Body of pancreas (tissue), 4 donors: ENCODE results near the gene ZNF786. TPM values are rescaled to one million over a fixed set of nuclear protein-coding genes. Genes with fewer than 3 reads are reported as not detected.
A peak's percentile ranks its signal among the peaks of the same experiment; 100 is the strongest.

Experiments
- ATAC-seq: fragments of 150-250 bp; one replicate; pipeline ENCODE4 v1.9.1; 2016
- DNase-seq, 4 donors: peaks; one replicate each; pipeline ENCODE4 v3.0.0-alpha.2; 2019
- H3K27ac ChIP-seq, 4 donors: fragments of 200-600 bp; sonication (generic); 1 replicate in 3 of 4; 2 replicates in 1 of 4; pipeline versions ENCODE4 v1.5.1 to v1.6.1; 2016 to 2019; ENCODE audit warnings: mild to moderate bottlenecking in 1 of 4, mixed read lengths in 1 of 4, moderate library complexity in 1 of 4
- H3K27me3 ChIP-seq, 2 donors: fragments of 200-600 bp; sonication (generic); one replicate each; pipeline ENCODE4 v1.6.0; 2016; ENCODE audit warnings: mild to moderate bottlenecking in 1 of 2
- H3K36me3 ChIP-seq, 2 donors: fragments of 200-600 bp; sonication (generic); replicated peaks in 1 of 2; 2 replicates each; pipeline ENCODE4 v1.5.1; 2016; ENCODE audit warnings: low read depth in 2 of 2; ENCODE audit not compliant: insufficient read depth in 1 of 2
- H3K4me1 ChIP-seq: fragments of 200-600 bp; sonication (generic); one replicate; pipeline ENCODE4 v1.6.0; 2016
- H3K4me3 ChIP-seq, 2 donors: fragments of 200-600 bp; sonication (generic); 1 replicate in 1 of 2; 2 replicates in 1 of 2; pipeline ENCODE4 v1.5.1; 2016 to 2019
- H3K9me3 ChIP-seq, 3 donors: fragments of 200-600 bp; sonication (generic); 1 replicate in 2 of 3; 2 replicates in 1 of 3; pipeline ENCODE4 v1.5.1; 2016
- CTCF ChIP-seq, 7 experiments: fragments of 450-650 bp in 4 of 7; fragments of 200-600 bp in 3 of 7; sonication (generic) in 3 of 7; IDR thresholded peaks; one replicate each; pipeline ENCODE4 v1.5.1; 2016 to 2019; ENCODE audit warnings: antibody characterized with exemption in 7 of 7
- POLR2A ChIP-seq, 3 donors: fragments of 450-650 bp; IDR thresholded peaks; one replicate each; pipeline ENCODE4 v1.6.1; 2016; ENCODE audit warnings: antibody characterized with exemption in 3 of 3, mild to moderate bottlenecking in 2 of 3
- WGBS, 2 donors: methylation state at CpG; one replicate each; pipeline ENCODE4 v1.1.5; 2017; 5-methylcytosine and 5-hydroxymethylcytosine counted together
- intact Hi-C: fragments of 100-400 bp; cut with DNase I; formaldehyde crosslinking; loops from one replicate; pipeline ENCODE4 v1.15.1; 2023
- total RNA-seq, 2 donors: library from RNA; depleted of rRNA; stranded (reverse); fragments of >200 nt; gene quantifications; one replicate each; pipeline ENCODE4 v1.1.0, GENCODE V29; 2016

The ZNF786 gene
- total RNA-seq, 2 donors from 2014 or later = 1.8 to 5.9 TPM

GRCh38 chr7:149028346-149029109 lies 62.0 kb downstream of the ZNF786 start, which contains the start of gene PDIA4:
PDIA4 (minus strand) TSS chr7:149028505; CDS start chr7:149028408, 97 bp downstream.
- 1% methylated on average over 63 of the region's 87 CpGs; no CpG with 5 or more reads in 1 of the 2 donors for WGBS, 2 donors
- Histone ChIP-seq H3K4me3 (peak within 1 kb of the TSS; percentile 51 to 87), H3K9me3 (no peaks in the 10 kb centered on the region), H3K27me3 (no peaks in the 10 kb centered on the region), H3K27ac (peak within 1 kb of the TSS; percentile 93 to 99 (median 94)), H3K36me3 (no peaks in the 10 kb centered on the region), H3K4me1 (peaks cover 38% of the 10 kb centered on the region)
- peak; percentile 94 for ATAC-seq
- intact Hi-C loops = no loop called here
- TF ChIP-seq POLR2A (IDR thresholded peaks at IDR 0.05) (peak; percentile 91 to 92 (median 92)), CTCF (IDR thresholded peaks at IDR 0.05) (peak in 5 of 7 experiments; percentile 12 to 49 (median 43))
- peak; percentile 99 to 100 (median 99) for DNase-seq

- ATAC-seq (peak; percentile 1), DNase-seq (no peak)
- intact Hi-C loops = no loop called here
- WGBS, 2 donors = 0% methylated on average over 18 to 43 of the region's 43 CpGs
- H3K27ac ChIP-seq = peak overlapping the region; percentile 93 to 99 (median 94)
- peaks cover 45% of the 10 kb centered on the region for H3K4me1 ChIP-seq
- no peaks in the 10 kb centered on the region for H3K27me3 ChIP-seq
- H3K4me3 ChIP-seq = peak overlapping the region; percentile 51 to 87
- H3K36me3 ChIP-seq = no peaks in the 10 kb centered on the region
- H3K9me3 ChIP-seq = no peaks in the 10 kb centered on the region
- TF ChIP-seq POLR2A (IDR thresholded peaks at IDR 0.05) (no peak), CTCF (IDR thresholded peaks at IDR 0.05) (no peak)
Measured at GRCh38 chr7:149027611-149028345, 62.7 kb downstream of the ZNF786 start.

- 11% methylated on average over 10 of the region's 10 CpGs for WGBS, 2 donors
- Histone ChIP-seq H3K36me3 (no peaks in the 10 kb centered on the region), H3K27me3 (no peaks in the 10 kb centered on the region), H3K4me1 (peaks cover 49% of the 10 kb centered on the region), H3K4me3 (peak overlapping the region; percentile 14 to 51), H3K9me3 (no peaks in the 10 kb centered on the region), H3K27ac (peak overlapping the region; percentile 33 to 99 (median 94))
- no peak for TF ChIP-seq POLR2A (IDR thresholded peaks at IDR 0.05)
- no peak for TF ChIP-seq CTCF (IDR thresholded peaks at IDR 0.05)
- no peak for ATAC-seq
- intact Hi-C loops = no loop called here
- peak in 1 of 4 donors; percentile 22 for DNase-seq
Measured at GRCh38 chr7:149027055-149027454, 63.5 kb downstream of the ZNF786 start.

GRCh38 chr7:149023662-149024061 lies 66.9 kb downstream of the ZNF786 start:
- peaks cover 49% of the 10 kb centered on the region for H3K4me1 ChIP-seq
- peak overlapping the region in 2 of 4 donors; percentile 1 to 39 for H3K27ac ChIP-seq
- no peak overlapping the region for H3K4me3 ChIP-seq
- intact Hi-C loops = no loop called here
- ATAC-seq = no peak
- H3K9me3 ChIP-seq = no peaks in the 10 kb centered on the region
- no peak for DNase-seq
- TF ChIP-seq CTCF (IDR thresholded peaks at IDR 0.05) (no peak), POLR2A (IDR thresholded peaks at IDR 0.05) (no peak)
- peaks cover 0 to 10% of the 10 kb centered on the region in 2 donors for H3K36me3 ChIP-seq
- 50 to 51% methylated on average over 7 of the region's 7 CpGs for WGBS, 2 donors
- H3K27me3 ChIP-seq = no peaks in the 10 kb centered on the region
